Suprapubic skin (tissue), 4 donors: ENCODE results near the gene AXDND1. TPM values are rescaled to one million over a fixed set of nuclear protein-coding genes. Genes with fewer than 3 reads are reported as not detected.

Source experiments
- DNase-seq, 2 donors: peaks; one replicate each; pipeline ENCODE4 v3.0.0-alpha.2; 2019; ENCODE audit warnings: low spot score in 2 of 2
- H3K27ac ChIP-seq: fragments of 200-600 bp; sonication (generic); one replicate; pipeline ENCODE4 v1.5.1; 2019
- H3K27me3 ChIP-seq: fragments of 200-600 bp; sonication (generic); one replicate; pipeline ENCODE4 v1.5.1; 2019
- H3K36me3 ChIP-seq: fragments of 200-600 bp; sonication (generic); one replicate; pipeline ENCODE4 v1.5.1; 2019
- H3K4me1 ChIP-seq: fragments of 200-600 bp; sonication (generic); one replicate; pipeline ENCODE4 v1.5.1; 2019
- H3K4me3 ChIP-seq: fragments of 200-600 bp; sonication (generic); one replicate; pipeline ENCODE4 v1.5.1; 2019; ENCODE audit warnings: mild to moderate bottlenecking
- H3K9me3 ChIP-seq: fragments of 200-600 bp; sonication (generic); one replicate; pipeline ENCODE4 v1.5.1; 2019
- EP300 ChIP-seq: sonication (generic); formaldehyde crosslinking; IDR thresholded peaks from one replicate; pipeline ENCODE4 v1.6.1; 2017; ENCODE audit warnings: antibody characterized with exemption
- POLR2A ChIP-seq, 2 donors: fragments of 450-650 bp; IDR thresholded peaks; one replicate each; pipeline ENCODE4 v1.6.1; 2017; ENCODE audit warnings: antibody characterized with exemption in 2 of 2, mild to moderate bottlenecking in 2 of 2, moderate library complexity in 2 of 2
- POLR2AphosphoS5 ChIP-seq, 3 donors: sonication (generic); formaldehyde crosslinking; IDR thresholded peaks; one replicate each; pipeline ENCODE4 v1.6.1; 2017; ENCODE audit warnings: antibody characterized with exemption in 3 of 3
- WGBS: methylation state at CpG from one replicate; pipeline ENCODE4 v1.1.5; 2018; 5-methylcytosine and 5-hydroxymethylcytosine counted together
- total RNA-seq, 4 donors: library from RNA; depleted of rRNA; stranded (reverse); fragments of >200 nt; gene quantifications; one replicate each; pipeline ENCODE4 v1.1.0, GENCODE V29; 2016
- TF ChIP-seq, protein P1 (sequence below), 2 donors: fragments of 200-600 bp in 1 of 2; fragments of 450-650 bp in 1 of 2; sonication (generic) in 1 of 2; IDR thresholded peaks; one replicate each; pipeline ENCODE4 v1.5.1; 2016 to 2019; ENCODE audit warnings: antibody characterized with exemption in 2 of 2, mild to moderate bottlenecking in 1 of 2, moderate library complexity in 1 of 2

The AXDND1 gene
- total RNA-seq, 4 donors from 2014 or later: 1.3 TPM; not detected in 3

GRCh38 chr1:179530352-179530751, 164.6 kb downstream of the AXDND1 start:
- H3K9me3 ChIP-seq: no peaks in the 10 kb centered on the region
- H3K4me1 ChIP-seq: no peaks in the 10 kb centered on the region
- DNase-seq: no peak
- no peak overlapping the region for H3K27ac ChIP-seq
- H3K27me3 ChIP-seq: no peaks in the 10 kb centered on the region
- H3K4me3 ChIP-seq: no peak overlapping the region
- 50% methylated on average over 1 of the region's 1 CpG for WGBS
- TF ChIP-seq POLR2A (IDR thresholded peaks at IDR 0.05) (no peak), POLR2AphosphoS5 (IDR thresholded peaks at IDR 0.05) (no peak), EP300 (no peak)
- TF ChIP-seq, protein P1, sequence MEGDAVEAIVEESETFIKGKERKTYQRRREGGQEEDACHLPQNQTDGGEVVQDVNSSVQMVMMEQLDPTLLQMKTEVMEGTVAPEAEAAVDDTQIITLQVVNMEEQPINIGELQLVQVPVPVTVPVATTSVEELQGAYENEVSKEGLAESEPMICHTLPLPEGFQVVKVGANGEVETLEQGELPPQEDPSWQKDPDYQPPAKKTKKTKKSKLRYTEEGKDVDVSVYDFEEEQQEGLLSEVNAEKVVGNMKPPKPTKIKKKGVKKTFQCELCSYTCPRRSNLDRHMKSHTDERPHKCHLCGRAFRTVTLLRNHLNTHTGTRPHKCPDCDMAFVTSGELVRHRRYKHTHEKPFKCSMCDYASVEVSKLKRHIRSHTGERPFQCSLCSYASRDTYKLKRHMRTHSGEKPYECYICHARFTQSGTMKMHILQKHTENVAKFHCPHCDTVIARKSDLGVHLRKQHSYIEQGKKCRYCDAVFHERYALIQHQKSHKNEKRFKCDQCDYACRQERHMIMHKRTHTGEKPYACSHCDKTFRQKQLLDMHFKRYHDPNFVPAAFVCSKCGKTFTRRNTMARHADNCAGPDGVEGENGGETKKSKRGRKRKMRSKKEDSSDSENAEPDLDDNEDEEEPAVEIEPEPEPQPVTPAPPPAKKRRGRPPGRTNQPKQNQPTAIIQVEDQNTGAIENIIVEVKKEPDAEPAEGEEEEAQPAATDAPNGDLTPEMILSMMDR (IDR thresholded peaks at IDR 0.05): no peak
- H3K36me3 ChIP-seq: no peaks in the 10 kb centered on the region

DNA sequence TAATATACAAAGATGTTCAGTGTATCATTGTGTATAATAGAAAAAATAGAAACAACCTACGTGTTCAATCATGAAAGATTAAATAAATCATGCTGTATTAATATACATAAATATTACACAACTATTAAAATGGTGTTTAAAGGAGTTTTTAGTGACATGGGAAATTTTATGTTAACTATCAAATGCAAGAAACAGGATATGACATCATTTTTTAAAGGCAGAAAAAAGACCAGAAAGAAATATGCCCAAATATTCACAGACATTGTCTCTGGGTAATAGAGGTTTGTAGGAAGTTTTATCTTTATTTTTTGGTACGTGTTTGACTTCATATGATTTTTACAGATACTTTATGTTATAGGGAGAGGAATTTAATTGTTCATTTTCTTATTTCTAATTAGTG, 176.0 kb downstream of the AXDND1 start:
- H3K4me3 ChIP-seq: no peak overlapping the region
- WGBS: 57% methylated on average over 2 of the region's 2 CpGs
- no peak for DNase-seq
- H3K36me3 ChIP-seq: no peaks in the 10 kb centered on the region
- no peak for TF ChIP-seq POLR2AphosphoS5 (IDR thresholded peaks at IDR 0.05)
- no peak for TF ChIP-seq EP300
- no peak for TF ChIP-seq POLR2A (IDR thresholded peaks at IDR 0.05)
- TF ChIP-seq, protein P1 (IDR thresholded peaks at IDR 0.05): no peak
- peaks cover 4% of the 10 kb centered on the region for H3K27me3 ChIP-seq
- H3K4me1 ChIP-seq: no peaks in the 10 kb centered on the region
- no peaks in the 10 kb centered on the region for H3K9me3 ChIP-seq
- H3K27ac ChIP-seq: no peak overlapping the region

DNA sequence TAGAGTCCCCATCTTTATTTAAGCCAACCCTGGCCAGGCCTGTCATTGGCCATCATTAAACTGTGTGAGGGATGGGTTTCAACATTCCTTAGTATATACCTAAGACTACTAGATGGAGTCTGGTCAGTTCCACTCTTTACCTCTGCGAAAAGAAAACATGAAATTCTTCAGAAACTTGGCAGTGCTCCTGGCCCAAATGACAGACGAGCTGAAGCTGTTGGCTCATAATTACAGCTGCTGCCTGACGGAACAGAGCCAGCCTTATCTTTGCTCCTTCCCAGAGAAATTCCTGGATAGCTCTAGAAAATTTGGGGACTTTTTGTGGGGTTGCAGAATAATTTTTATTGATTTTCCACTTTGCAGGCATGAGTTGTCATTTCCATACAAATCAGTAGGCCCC, 179.6 kb downstream of the AXDND1 start:
- no peak for TF ChIP-seq EP300
- TF ChIP-seq, protein P1 (IDR thresholded peaks at IDR 0.05): no peak
- no peak for TF ChIP-seq POLR2A (IDR thresholded peaks at IDR 0.05)
- no peak for TF ChIP-seq POLR2AphosphoS5 (IDR thresholded peaks at IDR 0.05)
- peaks cover 4% of the 10 kb centered on the region for H3K27me3 ChIP-seq
- H3K27ac ChIP-seq: no peak overlapping the region
- WGBS: 48% methylated on average over 3 of the region's 3 CpGs
- H3K36me3 ChIP-seq: no peaks in the 10 kb centered on the region
- no peak for DNase-seq
- H3K4me1 ChIP-seq: no peaks in the 10 kb centered on the region
- H3K4me3 ChIP-seq: no peak overlapping the region
- no peaks in the 10 kb centered on the region for H3K9me3 ChIP-seq

- no peaks in the 10 kb centered on the region for H3K9me3 ChIP-seq
- no peaks in the 10 kb centered on the region for H3K4me1 ChIP-seq
- no peak overlapping the region for H3K27ac ChIP-seq
- H3K4me3 ChIP-seq: no peak overlapping the region
- H3K36me3 ChIP-seq: no peaks in the 10 kb centered on the region
- no peaks in the 10 kb centered on the region for H3K27me3 ChIP-seq
- 36% methylated on average over 1 of the region's 2 CpGs for WGBS
- DNase-seq: no peak
- TF ChIP-seq POLR2AphosphoS5 (IDR thresholded peaks at IDR 0.05) (no peak), EP300 (no peak), POLR2A (IDR thresholded peaks at IDR 0.05) (no peak)
- TF ChIP-seq, protein P1 (IDR thresholded peaks at IDR 0.05): no peak
Observed at GRCh38 chr1:179547021-179547535, 181.3 kb downstream of the AXDND1 start.

GRCh38 chr1:179548666-179549367, 183.0 kb downstream of the AXDND1 start:
- Histone ChIP-seq H3K4me3 (no peak overlapping the region), H3K27me3 (no peaks in the 10 kb centered on the region), H3K36me3 (no peaks in the 10 kb centered on the region), H3K27ac (no peak overlapping the region), H3K4me1 (no peaks in the 10 kb centered on the region), H3K9me3 (no peaks in the 10 kb centered on the region)
- DNase-seq: no peak
- TF ChIP-seq, protein P1 (IDR thresholded peaks at IDR 0.05): no peak
- TF ChIP-seq EP300 (no peak), POLR2A (IDR thresholded peaks at IDR 0.05) (no peak), POLR2AphosphoS5 (IDR thresholded peaks at IDR 0.05) (no peak)
- 90% methylated on average over 3 of the region's 3 CpGs for WGBS
